Neural cell (in vitro differentiated cells): Measurements from ENCODE around the gene NSMF. TPM values are rescaled to one million over a fixed set of nuclear protein-coding genes. Genes with fewer than 3 reads are reported as not detected.

Experiments
- H2AFZ ChIP-seq: fragments of 200-600, 300-800 bp; sonication (generic), shearing (Covaris generic); 2 replicates; pipeline ENCODE4 v1.6.0; 2014; ENCODE audit warnings: low read depth, mild to moderate bottlenecking, antibody characterized with exemption, low read length, moderate library complexity
- H3F3A ChIP-seq: fragments of 200-600 bp; shearing (Covaris generic); 2 replicates; pipeline ENCODE4 v1.6.1; 2016; ENCODE audit warnings: mild to moderate bottlenecking, moderate library complexity, mixed read lengths, antibody characterized with exemption, low read length; ENCODE audit not compliant: insufficient read depth, poor library complexity, severe bottlenecking
- H3K27ac ChIP-seq: fragments of 200-600, 300-800 bp; sonication (generic), shearing (Covaris generic); 2 replicates; pipeline ENCODE4 v1.5.1; 2014; ENCODE audit warnings: mild to moderate bottlenecking, low read length, moderate library complexity
- H3K27me3 ChIP-seq: fragments of 300-800, 200-600 bp; sonication (generic), shearing (Covaris generic); 2 replicates; pipeline ENCODE4 v1.6.0; 2014; ENCODE audit warnings: mild to moderate bottlenecking, low read depth, low read length, moderate library complexity; ENCODE audit not compliant: insufficient read depth
- H3K36me3 ChIP-seq: fragments of 300-800, 200-600 bp; sonication (generic), shearing (Covaris generic); 2 replicates; pipeline ENCODE4 v1.5.1; 2014; ENCODE audit warnings: mild to moderate bottlenecking, antibody characterized with exemption, low read length, moderate library complexity; ENCODE audit not compliant: insufficient read depth
- H3K4me2 ChIP-seq: fragments of 300-800, 200-600 bp; sonication (generic), shearing (Covaris generic); 2 replicates; pipeline ENCODE4 v1.6.0; 2014; ENCODE audit warnings: mild to moderate bottlenecking, low read length
- H3K4me3 ChIP-seq: fragments of 300-800, 200-600 bp; sonication (generic), shearing (Covaris generic); 2 replicates; pipeline ENCODE4 v1.5.1; 2014; ENCODE audit warnings: mild to moderate bottlenecking, low read length, moderate library complexity
- H3K79me2 ChIP-seq: fragments of 200-600 bp; shearing (Covaris generic); replicated peaks from 2 replicates; pipeline ENCODE4 v1.6.0; 2014; ENCODE audit warnings: mild to moderate bottlenecking, low read length, moderate library complexity; ENCODE audit not compliant: insufficient read depth
- H3K9ac ChIP-seq: fragments of 300-800, 200-600 bp; sonication (generic), shearing (Covaris generic); 2 replicates; pipeline ENCODE4 v1.6.1; 2016; ENCODE audit warnings: mild to moderate bottlenecking, low read length, mixed read lengths
- H3K9me2 ChIP-seq: fragments of 200-600 bp; shearing (Covaris generic); 2 replicates; pipeline ENCODE4 v1.6.1; 2016; ENCODE audit warnings: mild to moderate bottlenecking, low read length, mixed read lengths; ENCODE audit not compliant: insufficient read depth
- H3K9me3 ChIP-seq: fragments of 200-600, 300-800 bp; sonication (generic), shearing (Covaris generic); 2 replicates; pipeline ENCODE4 v1.6.1; 2016; ENCODE audit warnings: mild to moderate bottlenecking, mixed run types, low read length, moderate library complexity, mixed read lengths
- H4K20me1 ChIP-seq: fragments of 200-600 bp; shearing (Covaris generic); 2 replicates; pipeline ENCODE4 v1.6.1; 2016; ENCODE audit warnings: mild to moderate bottlenecking, mixed run types; ENCODE audit not compliant: insufficient read depth
- EP300 ChIP-seq: fragments of 450-650 bp; conservative IDR thresholded peaks from 2 replicates; pipeline ENCODE4 v1.6.1; 2014; ENCODE audit warnings: antibody characterized with exemption, mild to moderate bottlenecking, moderate library complexity; ENCODE audit not compliant: poor library complexity, severe bottlenecking
- EZH2 ChIP-seq: fragments of 200-600, 300-800 bp; shearing (Covaris generic), sonication (generic); IDR thresholded peaks from 2 replicates; pipeline ENCODE4 v1.6.1; 2014; ENCODE audit warnings: antibody characterized with exemption, low read length, borderline replicate concordance, mild to moderate bottlenecking; ENCODE audit not compliant: insufficient read depth, poor library complexity, severe bottlenecking
- MXI1 ChIP-seq: fragments of 450-650 bp; conservative IDR thresholded peaks from 2 replicates; pipeline ENCODE4 v1.6.1; 2014; ENCODE audit warnings: antibody characterized with exemption, mild to moderate bottlenecking; ENCODE audit not compliant: poor library complexity, severe bottlenecking
- POLR2AphosphoS5 ChIP-seq: IDR thresholded peaks from 2 replicates; pipeline ENCODE4 v1.6.1; 2012
- RAD21 ChIP-seq: fragments of 450-650 bp; conservative IDR thresholded peaks from 2 replicates; pipeline ENCODE4 v1.6.1; 2014; ENCODE audit warnings: antibody characterized with exemption, mild to moderate bottlenecking, moderate library complexity
- SMC3 ChIP-seq: fragments of 450-650 bp; conservative IDR thresholded peaks from 2 replicates; pipeline ENCODE4 v1.6.1; 2014; ENCODE audit warnings: antibody characterized with exemption, mild to moderate bottlenecking, moderate library complexity; ENCODE audit not compliant: poor library complexity
- TAF1 ChIP-seq: IDR thresholded peaks from 2 replicates; pipeline ENCODE4 v1.6.1; 2012; ENCODE audit warnings: low read depth
- polyA plus RNA-seq: library from polyadenylated mRNA; depleted of rRNA; stranded (reverse); fragments of >200 nt; gene quantifications from 2 replicates; pipeline ENCODE4 v1.2.3, GENCODE V29; 2014
- TF ChIP-seq, protein P1 (sequence below): IDR thresholded peaks from 2 replicates; pipeline ENCODE4 v1.6.1; 2012; ENCODE audit warnings: borderline replicate concordance
- TF ChIP-seq, protein P2 (sequence below): fragments of 450-650 bp; IDR thresholded peaks from 2 replicates; pipeline ENCODE4 v1.5.1; 2014; ENCODE audit warnings: antibody characterized with exemption, mild to moderate bottlenecking, moderate library complexity; ENCODE audit not compliant: poor library complexity, severe bottlenecking

Gene NSMF
- polyA plus RNA-seq, 1 donor from 2014 or later, result 51.2 TPM

DNA sequence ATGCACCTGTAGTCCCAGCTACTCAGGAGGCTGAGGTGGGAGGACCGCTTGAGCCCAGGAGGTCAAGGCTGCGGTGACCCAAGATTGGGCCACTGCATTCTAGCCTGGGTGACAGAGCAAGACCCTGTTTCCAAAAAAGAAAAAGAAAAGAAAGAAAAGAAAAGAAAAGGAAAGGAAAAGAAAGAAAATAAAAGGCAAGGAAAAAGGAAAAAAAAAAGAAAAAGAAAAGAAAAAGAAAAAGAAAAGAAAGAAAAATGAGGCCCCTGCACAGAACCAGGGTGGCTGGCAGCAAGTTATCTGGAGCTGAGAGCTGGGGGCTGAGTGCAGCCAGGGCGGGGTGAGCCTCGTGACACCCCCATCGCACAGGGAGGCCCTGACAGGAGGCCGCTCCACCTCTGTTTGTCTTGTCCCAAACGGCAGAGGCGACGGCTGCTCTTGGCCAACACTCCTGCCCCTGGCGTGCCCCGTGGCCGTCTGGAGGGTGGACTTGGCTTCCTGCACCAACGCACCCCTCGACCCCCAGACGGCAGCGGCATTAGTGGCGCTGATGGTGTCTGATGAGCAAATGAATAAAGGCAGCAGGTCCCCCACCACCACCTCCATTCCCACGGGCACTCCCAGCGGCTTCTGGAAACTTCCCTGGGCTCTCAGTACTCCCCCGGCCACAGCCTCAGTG is 52.9 kb downstream of the NSMF start:
- TF ChIP-seq MXI1, result no peak
- TF ChIP-seq EZH2, result no peak
- no peak for TF ChIP-seq TAF1
- TF ChIP-seq, protein P1, sequence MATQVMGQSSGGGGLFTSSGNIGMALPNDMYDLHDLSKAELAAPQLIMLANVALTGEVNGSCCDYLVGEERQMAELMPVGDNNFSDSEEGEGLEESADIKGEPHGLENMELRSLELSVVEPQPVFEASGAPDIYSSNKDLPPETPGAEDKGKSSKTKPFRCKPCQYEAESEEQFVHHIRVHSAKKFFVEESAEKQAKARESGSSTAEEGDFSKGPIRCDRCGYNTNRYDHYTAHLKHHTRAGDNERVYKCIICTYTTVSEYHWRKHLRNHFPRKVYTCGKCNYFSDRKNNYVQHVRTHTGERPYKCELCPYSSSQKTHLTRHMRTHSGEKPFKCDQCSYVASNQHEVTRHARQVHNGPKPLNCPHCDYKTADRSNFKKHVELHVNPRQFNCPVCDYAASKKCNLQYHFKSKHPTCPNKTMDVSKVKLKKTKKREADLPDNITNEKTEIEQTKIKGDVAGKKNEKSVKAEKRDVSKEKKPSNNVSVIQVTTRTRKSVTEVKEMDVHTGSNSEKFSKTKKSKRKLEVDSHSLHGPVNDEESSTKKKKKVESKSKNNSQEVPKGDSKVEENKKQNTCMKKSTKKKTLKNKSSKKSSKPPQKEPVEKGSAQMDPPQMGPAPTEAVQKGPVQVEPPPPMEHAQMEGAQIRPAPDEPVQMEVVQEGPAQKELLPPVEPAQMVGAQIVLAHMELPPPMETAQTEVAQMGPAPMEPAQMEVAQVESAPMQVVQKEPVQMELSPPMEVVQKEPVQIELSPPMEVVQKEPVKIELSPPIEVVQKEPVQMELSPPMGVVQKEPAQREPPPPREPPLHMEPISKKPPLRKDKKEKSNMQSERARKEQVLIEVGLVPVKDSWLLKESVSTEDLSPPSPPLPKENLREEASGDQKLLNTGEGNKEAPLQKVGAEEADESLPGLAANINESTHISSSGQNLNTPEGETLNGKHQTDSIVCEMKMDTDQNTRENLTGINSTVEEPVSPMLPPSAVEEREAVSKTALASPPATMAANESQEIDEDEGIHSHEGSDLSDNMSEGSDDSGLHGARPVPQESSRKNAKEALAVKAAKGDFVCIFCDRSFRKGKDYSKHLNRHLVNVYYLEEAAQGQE, result no peak
- TF ChIP-seq EP300, result no peak
- no peak for TF ChIP-seq SMC3
- TF ChIP-seq RAD21, result no peak
- TF ChIP-seq POLR2AphosphoS5, result no peak
- TF ChIP-seq, protein P2, sequence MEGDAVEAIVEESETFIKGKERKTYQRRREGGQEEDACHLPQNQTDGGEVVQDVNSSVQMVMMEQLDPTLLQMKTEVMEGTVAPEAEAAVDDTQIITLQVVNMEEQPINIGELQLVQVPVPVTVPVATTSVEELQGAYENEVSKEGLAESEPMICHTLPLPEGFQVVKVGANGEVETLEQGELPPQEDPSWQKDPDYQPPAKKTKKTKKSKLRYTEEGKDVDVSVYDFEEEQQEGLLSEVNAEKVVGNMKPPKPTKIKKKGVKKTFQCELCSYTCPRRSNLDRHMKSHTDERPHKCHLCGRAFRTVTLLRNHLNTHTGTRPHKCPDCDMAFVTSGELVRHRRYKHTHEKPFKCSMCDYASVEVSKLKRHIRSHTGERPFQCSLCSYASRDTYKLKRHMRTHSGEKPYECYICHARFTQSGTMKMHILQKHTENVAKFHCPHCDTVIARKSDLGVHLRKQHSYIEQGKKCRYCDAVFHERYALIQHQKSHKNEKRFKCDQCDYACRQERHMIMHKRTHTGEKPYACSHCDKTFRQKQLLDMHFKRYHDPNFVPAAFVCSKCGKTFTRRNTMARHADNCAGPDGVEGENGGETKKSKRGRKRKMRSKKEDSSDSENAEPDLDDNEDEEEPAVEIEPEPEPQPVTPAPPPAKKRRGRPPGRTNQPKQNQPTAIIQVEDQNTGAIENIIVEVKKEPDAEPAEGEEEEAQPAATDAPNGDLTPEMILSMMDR, result no peak
- no peak overlapping the region for H3K4me2 ChIP-seq
- H2AFZ ChIP-seq, result no peak overlapping the region
- no peaks in the 10 kb centered on the region for H4K20me1 ChIP-seq
- no peaks in the 10 kb centered on the region for H3K27me3 ChIP-seq
- H3K79me2 ChIP-seq, result no peaks in the 10 kb centered on the region
- no peak overlapping the region for H3K27ac ChIP-seq
- peak overlapping the region; percentile 58 for H3K4me3 ChIP-seq
- no peaks in the 10 kb centered on the region for H3K36me3 ChIP-seq
- H3F3A ChIP-seq, result no peaks in the 10 kb centered on the region
- H3K9me2 ChIP-seq, result no peaks in the 10 kb centered on the region
- peak overlapping the region; percentile 46 for H3K9ac ChIP-seq
- H3K9me3 ChIP-seq, result no peaks in the 10 kb centered on the region

DNA sequence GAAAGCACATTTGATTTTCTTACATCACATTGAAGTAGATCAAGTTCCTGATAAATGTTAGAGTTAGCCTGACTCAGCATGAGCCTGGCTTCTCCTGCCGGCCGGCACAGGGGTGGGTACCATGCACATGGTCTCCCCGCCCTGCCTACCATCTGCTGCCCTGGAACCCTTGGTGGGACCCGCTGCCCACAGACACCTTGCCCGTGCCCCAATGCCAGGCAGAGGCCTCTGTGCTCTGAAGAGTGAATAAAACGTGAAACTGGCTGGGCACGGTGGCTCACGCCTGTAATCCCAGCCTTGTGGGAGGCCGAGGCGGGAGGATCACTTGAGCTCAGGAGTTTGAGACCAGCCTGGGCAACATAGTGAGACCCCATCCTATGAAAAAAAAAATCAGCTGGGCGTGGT is 53.5 kb downstream of the NSMF start:
- H3K4me2 ChIP-seq, result no peak overlapping the region
- H3K9me2 ChIP-seq, result no peaks in the 10 kb centered on the region
- no peak overlapping the region for H3K27ac ChIP-seq
- H2AFZ ChIP-seq, result no peak overlapping the region
- H3K9me3 ChIP-seq, result no peaks in the 10 kb centered on the region
- H3K36me3 ChIP-seq, result no peaks in the 10 kb centered on the region
- H4K20me1 ChIP-seq, result no peaks in the 10 kb centered on the region
- H3K27me3 ChIP-seq, result no peaks in the 10 kb centered on the region
- H3K79me2 ChIP-seq, result no peaks in the 10 kb centered on the region
- H3F3A ChIP-seq, result no peaks in the 10 kb centered on the region
- no peak overlapping the region for H3K9ac ChIP-seq
- TF ChIP-seq RAD21 (no peak), EP300 (no peak), POLR2AphosphoS5 (no peak), SMC3 (no peak), MXI1 (no peak), EZH2 (no peak), TAF1 (no peak)
- TF ChIP-seq, protein P2, result no peak
- TF ChIP-seq, protein P1, result no peak
- H3K4me3 ChIP-seq, result no peak overlapping the region
